GM12878 (cell line): Measurements from ENCODE around the gene SGMS1. TPM values are rescaled to one million over a fixed set of nuclear protein-coding genes. Genes with fewer than 3 reads are reported as not detected.

Source experiments
- ATAC-seq: fragments of 200-7000 bp; cut with Tn5 transposase; 3 replicates; pipeline ENCODE4 v1.9.1; 2020; ENCODE audit warnings: mild to moderate bottlenecking, moderate library complexity
- BruUV-seq: library from RNA; stranded (reverse); fragments of 400-500 nt; replicated peaks from 2 replicates; lab custom pipeline; 2021; lab: Mats Ljungman, UMichigan
- CTCF ChIA-PET: fragments of 300-600 bp; sonication (Branson Sonifier 250); formaldehyde crosslinking; extraction: SDS; loops from one replicate; lab custom pipeline; 2021; ENCODE audit warnings: inconsistent platforms; lab: Yijun Ruan, JAX
- POLR2A ChIA-PET: fragments of 350-600 bp; formaldehyde crosslinking; extraction: SDS; loops from one replicate; lab custom pipeline; 2021; ENCODE audit warnings: inconsistent platforms; lab: Charles Lee
- RAD21 ChIA-PET: fragments of 300-600 bp; sonication (Branson Sonifier 250); formaldehyde crosslinking; loops from one replicate; lab custom pipeline; 2023; ENCODE audit warnings: antibody characterized with exemption; ENCODE audit not compliant: unreplicated experiment; lab: Charles Lee
- SMC1A ChIA-PET: fragments of 300-600 bp; sonication (Branson Sonifier 250); formaldehyde crosslinking; loops from one replicate; lab custom pipeline; 2023; ENCODE audit not compliant: unreplicated experiment, uncharacterized antibody; lab: Charles Lee
- DNase-seq: peaks from one replicate; pipeline ENCODE4 v3.0.0-alpha.2; 2011; ENCODE audit warnings: low read depth, low spot score
- FAIRE-seq: peaks from 3 replicates; lab custom pipeline; 2011; peaks lifted over from hg19 to GRCh38; lab: Jason Lieb, UNC
- H2AFZ ChIP-seq: 2 replicates; pipeline ENCODE4 v1.6.0; 2011; ENCODE audit warnings: low read depth, low read length, control low read depth; ENCODE audit not compliant: control insufficient read depth
- H3K27ac ChIP-seq: 2 replicates; pipeline ENCODE4 v1.5.1; 2011; ENCODE audit warnings: control low read depth; ENCODE audit not compliant: control insufficient read depth, insufficient read depth
- H3K27me3 ChIP-seq, 2 experiments: replicated peaks in 1 of 2; 2 replicates each; pipeline versions ENCODE4 v1.6.0 to v1.6.1; 2011; ENCODE audit warnings: low read length in 1 of 2; ENCODE audit not compliant: control insufficient read depth in 2 of 2, insufficient read depth in 2 of 2
- H3K36me3 ChIP-seq, 2 experiments: 2 replicates each; pipeline ENCODE4 v1.5.1; 2011; ENCODE audit warnings: low read length in 1 of 2; ENCODE audit not compliant: control insufficient read depth in 2 of 2, insufficient read depth in 2 of 2
- H3K4me1 ChIP-seq: 2 replicates; pipeline ENCODE4 v1.6.1; 2011; ENCODE audit warnings: mild to moderate bottlenecking, low read length, moderate library complexity, mixed read lengths; ENCODE audit not compliant: control insufficient read depth, insufficient read depth
- H3K4me2 ChIP-seq: 2 replicates; pipeline ENCODE4 v1.6.0; 2011; ENCODE audit warnings: control low read depth; ENCODE audit not compliant: control insufficient read depth, insufficient read depth
- H3K4me3 ChIP-seq: fragments of 200-600 bp; sonication (generic); 2 replicates; pipeline ENCODE4 v1.5.1; 2016
- H3K79me2 ChIP-seq: 2 replicates; pipeline ENCODE4 v1.6.0; 2011; ENCODE audit warnings: low read length; ENCODE audit not compliant: control insufficient read depth, insufficient read depth
- H3K9ac ChIP-seq: 2 replicates; pipeline ENCODE4 v1.8.0; 2011; ENCODE audit warnings: low read length, control low read depth, mixed read lengths; ENCODE audit not compliant: control insufficient read depth, insufficient read depth
- H3K9me3 ChIP-seq: replicated peaks from 3 replicates; pipeline ENCODE4 v1.5.1; 2011; ENCODE audit warnings: mild to moderate bottlenecking, low read length; ENCODE audit not compliant: control insufficient read depth, insufficient read depth
- H4K20me1 ChIP-seq: 2 replicates; pipeline ENCODE4 v1.6.0; 2011; ENCODE audit not compliant: control insufficient read depth, insufficient read depth
- BHLHE40 ChIP-seq, 2 experiments: fragments of 450-650 bp in 1 of 2; IDR thresholded peaks; 2 replicates each; pipeline ENCODE4 v1.6.1; 2011 to 2017; ENCODE audit warnings: low read depth in 2 of 2, borderline replicate concordance in 1 of 2, improper control_type of control experiment in 1 of 2, low read length in 1 of 2, mild to moderate bottlenecking in 1 of 2
- CBX5 ChIP-seq: sonication (generic); IDR thresholded peaks from 2 replicates; pipeline ENCODE4 v1.6.1; 2016; ENCODE audit warnings: low read depth, moderate library complexity, mild to moderate bottlenecking, inconsistent platforms
- EZH2 ChIP-seq: IDR thresholded peaks from 2 replicates; pipeline ENCODE4 v1.6.1; 2012; ENCODE audit warnings: low read depth, mild to moderate bottlenecking, control low read depth, inconsistent platforms, low read length, borderline replicate concordance; ENCODE audit not compliant: control insufficient read depth
- FOXM1 ChIP-seq: IDR thresholded peaks from 2 replicates; pipeline ENCODE4 v1.6.1; 2012; ENCODE audit warnings: low read depth, mild to moderate bottlenecking, inconsistent platforms, low read length, moderate library complexity
- MEF2A ChIP-seq: IDR thresholded peaks from 2 replicates; pipeline ENCODE4 v1.6.1; 2011; ENCODE audit warnings: low read depth, mild to moderate bottlenecking, low read length, moderate library complexity; ENCODE audit not compliant: insufficient read depth
- MTA2 ChIP-seq: fragments of 450-650 bp; IDR thresholded peaks from 2 replicates; pipeline ENCODE4 v1.6.1; 2016; ENCODE audit warnings: low read depth, mild to moderate bottlenecking, moderate library complexity
- POLR2A ChIP-seq: IDR thresholded peaks from 2 replicates; pipeline ENCODE4 v1.6.1; 2011; ENCODE audit warnings: low read depth, mild to moderate bottlenecking, low read length
- POLR2AphosphoS5 ChIP-seq: IDR thresholded peaks from 2 replicates; pipeline ENCODE4 v1.6.1; 2011; ENCODE audit warnings: mild to moderate bottlenecking, low read length, inconsistent platforms
- RUNX3 ChIP-seq: IDR thresholded peaks from 2 replicates; pipeline ENCODE4 v1.6.1; 2012; ENCODE audit warnings: low read length, inconsistent platforms
- SMC3 ChIP-seq: IDR thresholded peaks from 2 replicates; pipeline ENCODE4 v1.6.1; 2011; ENCODE audit warnings: low read length, improper control_type of control experiment, borderline replicate concordance
- YY1 ChIP-seq: IDR thresholded peaks from 2 replicates; pipeline ENCODE4 v1.6.1; 2011; ENCODE audit warnings: low read depth, mild to moderate bottlenecking, low read length
- WGBS: methylation state at CpG from one replicate; pipeline ENCODE4 v1.1.6; 2016; ENCODE audit warnings: low lambda C conversion rate; ENCODE audit not compliant: insufficient replicate concordance, insufficient coverage; ENCODE audit errors: missing lambda C conversion rate; 5-methylcytosine and 5-hydroxymethylcytosine counted together
- in situ Hi-C: fragments of 300-500 bp; cut with MboI; formaldehyde crosslinking; loops from 9 replicates; pipeline ENCODE4 v1.14.3; 2018; ENCODE audit warnings: mixed read lengths
- intact Hi-C: fragments of 100-400 bp; cut with micrococcal nuclease; formaldehyde crosslinking; loops from one replicate; pipeline ENCODE4 v1.14.2; 2022; ENCODE audit not compliant: unreplicated experiment
- polyA plus RNA-seq, 11 experiments: library from polyadenylated mRNA; depleted of rRNA in 4 of 11; unstranded in 6 of 11; stranded (reverse) in 5 of 11; fragments of >200 nt; fragmentation: Nextera tagmentation in 4 of 11; fragmentation: Illumina TruSeq in 1 of 11; extraction: Ambion mirVana in 4 of 11; extraction: Trizol in 1 of 11; gene quantifications; 1 replicate in 1 of 11; 2 replicates in 10 of 11; pipeline versions ENCODE4 v1.2.1 to v1.2.3, GENCODE V29; 2011 to 2016; ENCODE audit warnings: inconsistent platforms in 2 of 11, missing spikeins in 2 of 11, low read depth in 1 of 11
- total RNA-seq, 4 experiments: library from RNA; depleted of rRNA in 3 of 4; stranded (reverse); fragments of >200 nt in 3 of 4; fragmentation: Illumina TruSeq in 1 of 4; extraction: Trizol in 1 of 4; gene quantifications; 2 replicates each; pipeline versions ENCODE4 v1.2.1 to v1.2.3, GENCODE V29; 2013 to 2021
- TF ChIP-seq, protein P1 (sequence below): fragments of 450-650 bp; IDR thresholded peaks from 2 replicates; pipeline ENCODE4 v1.6.1; 2017; ENCODE audit warnings: mild to moderate bottlenecking
- TF ChIP-seq, protein P2 (sequence below): fragments of 450-650 bp; IDR thresholded peaks from 2 replicates; pipeline ENCODE4 v1.6.1; 2018; ENCODE audit warnings: mild to moderate bottlenecking, low read depth, moderate library complexity; ENCODE audit not compliant: partially characterized antibody
- TF ChIP-seq, protein P3 (sequence below), 3 experiments: IDR thresholded peaks in 2 of 3; conservative IDR thresholded peaks in 1 of 3; 2 replicates each; pipeline ENCODE4 v1.5.1; 2011; ENCODE audit warnings: low read depth in 3 of 3, low read length in 3 of 3, mild to moderate bottlenecking in 3 of 3, control low read depth in 2 of 3, moderate library complexity in 2 of 3, inconsistent platforms in 1 of 3, mixed read lengths in 1 of 3; ENCODE audit not compliant: control insufficient read depth in 2 of 3, insufficient read depth in 1 of 3; ENCODE audit errors: extremely low read depth in 1 of 3
- TF ChIP-seq, protein P4 (sequence below): IDR thresholded peaks from 2 replicates; pipeline ENCODE4 v1.6.1; 2012; ENCODE audit warnings: low read depth, low read length, improper control_type of control experiment

SGMS1 gene
- total and polyA plus RNA-seq, 10 of the 15 experiments (the other 5 are each of a cell fraction or from before 2014, with no cell fraction given) = 1.4 to 14.5 (median 4.9) TPM

GRCh38 chr10:50279489-50279888, 344.3 kb downstream of the SGMS1 start (continued):
- TF ChIP-seq, protein P1, sequence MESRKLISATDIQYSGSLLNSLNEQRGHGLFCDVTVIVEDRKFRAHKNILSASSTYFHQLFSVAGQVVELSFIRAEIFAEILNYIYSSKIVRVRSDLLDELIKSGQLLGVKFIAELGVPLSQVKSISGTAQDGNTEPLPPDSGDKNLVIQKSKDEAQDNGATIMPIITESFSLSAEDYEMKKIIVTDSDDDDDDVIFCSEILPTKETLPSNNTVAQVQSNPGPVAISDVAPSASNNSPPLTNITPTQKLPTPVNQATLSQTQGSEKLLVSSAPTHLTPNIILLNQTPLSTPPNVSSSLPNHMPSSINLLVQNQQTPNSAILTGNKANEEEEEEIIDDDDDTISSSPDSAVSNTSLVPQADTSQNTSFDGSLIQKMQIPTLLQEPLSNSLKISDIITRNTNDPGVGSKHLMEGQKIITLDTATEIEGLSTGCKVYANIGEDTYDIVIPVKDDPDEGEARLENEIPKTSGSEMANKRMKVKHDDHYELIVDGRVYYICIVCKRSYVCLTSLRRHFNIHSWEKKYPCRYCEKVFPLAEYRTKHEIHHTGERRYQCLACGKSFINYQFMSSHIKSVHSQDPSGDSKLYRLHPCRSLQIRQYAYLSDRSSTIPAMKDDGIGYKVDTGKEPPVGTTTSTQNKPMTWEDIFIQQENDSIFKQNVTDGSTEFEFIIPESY = no peak
- TF ChIP-seq POLR2A = no peak
- no peak for TF ChIP-seq POLR2AphosphoS5

DNA sequence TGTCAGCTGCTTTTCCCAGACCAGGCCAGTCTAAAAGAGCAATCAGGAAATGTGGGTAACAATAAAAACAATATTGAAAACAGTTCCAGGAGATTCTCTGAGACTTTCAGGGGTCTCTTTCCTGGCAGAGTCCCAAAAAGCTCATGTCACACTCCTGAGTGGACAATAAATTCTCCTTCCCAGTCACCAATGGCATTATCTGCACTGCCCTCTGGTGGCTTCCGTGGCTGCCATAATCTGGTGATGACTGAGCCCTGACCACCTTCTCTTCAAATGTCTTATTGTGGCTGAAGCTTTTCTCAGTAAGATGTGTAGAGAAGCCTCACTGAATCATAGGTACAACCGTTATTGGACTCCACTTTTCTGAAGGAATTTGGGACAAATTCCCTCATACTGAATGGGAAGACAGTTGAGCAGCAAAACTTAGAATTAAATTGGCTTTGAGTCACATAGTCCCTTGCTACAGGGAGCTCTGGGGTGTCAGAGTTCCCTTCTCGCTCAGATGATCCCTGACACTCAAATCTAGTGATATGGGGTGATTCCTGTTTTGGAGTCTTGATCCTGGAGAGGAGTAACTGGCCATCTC, 348.0 kb downstream of the SGMS1 start:
- FAIRE-seq (peak; percentile 81), ATAC-seq (peak; percentile 95), DNase-seq (peak; percentile 25)
- Histone ChIP-seq H2AFZ (no peak overlapping the region), H3K79me2 (no peaks in the 10 kb centered on the region), H3K36me3 (no peaks in the 10 kb centered on the region), H3K4me2 (no peak overlapping the region), H3K4me3 (no peak overlapping the region), H3K9ac (no peak overlapping the region), H4K20me1 (no peaks in the 10 kb centered on the region), H3K4me1 (no peaks in the 10 kb centered on the region), H3K9me3 (no peaks in the 10 kb centered on the region), H3K27ac (no peak overlapping the region), H3K27me3 (peaks cover 0 to 5% of the 10 kb centered on the region in 2 experiments; a peak in 2 of 4 replicates)
- ChIA-PET RAD21 (interaction anchor here (0.8 to 3.3 kb wide), 20 partner anchors 11 to 683 kb away, joined by 3 to 18 read pairs (median 5); no protein-coding TSS in a partner anchor), POLR2A (no interaction called here), SMC1A (interaction anchor here (0.7 to 3.9 kb wide), 33 partner anchors 10 to 682 kb away, joined by 3 to 26 read pairs (median 4); partner anchors contain the start of gene SGMS1), CTCF (interaction anchor here (0.6 to 4.8 kb wide), 41 partner anchors 9 to 682 kb away, joined by 3 to 59 read pairs (median 5); no protein-coding TSS in a partner anchor)
- WGBS = 22% methylated on average over 3 of the region's 3 CpGs
- intact Hi-C loops (loop anchor here (2.0 kb wide), 1 partner anchor 681 kb away; no protein-coding TSS in a partner anchor), in situ Hi-C loops (no loop called here)
- BruUV-seq = no TSS peak
- TF ChIP-seq RUNX3 (peak; percentile 31; the same call in 1 of the 2 replicates), YY1 (peak; percentile 71), MTA2 (no peak), FOXM1 (no peak), EZH2 (no peak), CBX5 (no peak), MEF2A (no peak), BHLHE40 (IDR thresholded peaks at IDR 0.05; ENCODE audit: borderline replicate concordance in 1 of 2, low read depth in 2 of 2, low read length in 1 of 2) (no peak), SMC3 (peak; percentile 77)
- TF ChIP-seq, protein P2, sequence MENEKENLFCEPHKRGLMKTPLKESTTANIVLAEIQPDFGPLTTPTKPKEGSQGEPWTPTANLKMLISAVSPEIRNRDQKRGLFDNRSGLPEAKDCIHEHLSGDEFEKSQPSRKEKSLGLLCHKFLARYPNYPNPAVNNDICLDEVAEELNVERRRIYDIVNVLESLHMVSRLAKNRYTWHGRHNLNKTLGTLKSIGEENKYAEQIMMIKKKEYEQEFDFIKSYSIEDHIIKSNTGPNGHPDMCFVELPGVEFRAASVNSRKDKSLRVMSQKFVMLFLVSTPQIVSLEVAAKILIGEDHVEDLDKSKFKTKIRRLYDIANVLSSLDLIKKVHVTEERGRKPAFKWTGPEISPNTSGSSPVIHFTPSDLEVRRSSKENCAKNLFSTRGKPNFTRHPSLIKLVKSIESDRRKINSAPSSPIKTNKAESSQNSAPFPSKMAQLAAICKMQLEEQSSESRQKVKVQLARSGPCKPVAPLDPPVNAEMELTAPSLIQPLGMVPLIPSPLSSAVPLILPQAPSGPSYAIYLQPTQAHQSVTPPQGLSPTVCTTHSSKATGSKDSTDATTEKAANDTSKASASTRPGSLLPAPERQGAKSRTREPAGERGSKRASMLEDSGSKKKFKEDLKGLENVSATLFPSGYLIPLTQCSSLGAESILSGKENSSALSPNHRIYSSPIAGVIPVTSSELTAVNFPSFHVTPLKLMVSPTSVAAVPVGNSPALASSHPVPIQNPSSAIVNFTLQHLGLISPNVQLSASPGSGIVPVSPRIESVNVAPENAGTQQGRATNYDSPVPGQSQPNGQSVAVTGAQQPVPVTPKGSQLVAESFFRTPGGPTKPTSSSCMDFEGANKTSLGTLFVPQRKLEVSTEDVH = no peak
- TF ChIP-seq, protein P3, sequence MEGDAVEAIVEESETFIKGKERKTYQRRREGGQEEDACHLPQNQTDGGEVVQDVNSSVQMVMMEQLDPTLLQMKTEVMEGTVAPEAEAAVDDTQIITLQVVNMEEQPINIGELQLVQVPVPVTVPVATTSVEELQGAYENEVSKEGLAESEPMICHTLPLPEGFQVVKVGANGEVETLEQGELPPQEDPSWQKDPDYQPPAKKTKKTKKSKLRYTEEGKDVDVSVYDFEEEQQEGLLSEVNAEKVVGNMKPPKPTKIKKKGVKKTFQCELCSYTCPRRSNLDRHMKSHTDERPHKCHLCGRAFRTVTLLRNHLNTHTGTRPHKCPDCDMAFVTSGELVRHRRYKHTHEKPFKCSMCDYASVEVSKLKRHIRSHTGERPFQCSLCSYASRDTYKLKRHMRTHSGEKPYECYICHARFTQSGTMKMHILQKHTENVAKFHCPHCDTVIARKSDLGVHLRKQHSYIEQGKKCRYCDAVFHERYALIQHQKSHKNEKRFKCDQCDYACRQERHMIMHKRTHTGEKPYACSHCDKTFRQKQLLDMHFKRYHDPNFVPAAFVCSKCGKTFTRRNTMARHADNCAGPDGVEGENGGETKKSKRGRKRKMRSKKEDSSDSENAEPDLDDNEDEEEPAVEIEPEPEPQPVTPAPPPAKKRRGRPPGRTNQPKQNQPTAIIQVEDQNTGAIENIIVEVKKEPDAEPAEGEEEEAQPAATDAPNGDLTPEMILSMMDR (IDR thresholded peaks at IDR 0.05 in 2 of 3, conservative IDR thresholded peaks at IDR 0.05 in 1 of 3; ENCODE audit: control insufficient read depth in 2 of 3, extremely low read depth in 1 of 3, insufficient read depth in 1 of 3, low read depth in 3 of 3, low read length in 3 of 3) = peak; percentile 69 to 83 (median 75)
- TF ChIP-seq, protein P4, sequence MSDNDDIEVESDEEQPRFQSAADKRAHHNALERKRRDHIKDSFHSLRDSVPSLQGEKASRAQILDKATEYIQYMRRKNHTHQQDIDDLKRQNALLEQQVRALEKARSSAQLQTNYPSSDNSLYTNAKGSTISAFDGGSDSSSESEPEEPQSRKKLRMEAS = no peak
